ENCODE measurements around the gene UBE4B.
"Not testable (repeated sequence)": the region's sequence is repeated elsewhere in the genome, so short reads cannot be mapped to it uniquely, and the experiment has no call there.

GRCh38 chr1:10005248-10005647 lies 27.5 kb upstream of the UBE4B start:
- TF ChIP-seq KLF16 (CRISPR knock-in tag; IDR thresholded peaks at IDR 0.05); CREB1 (IDR thresholded peaks at IDR 0.05); CREB1 (CRISPR knock-in tag; IDR thresholded peaks at IDR 0.05); ZNF143 (CRISPR knock-in tag; IDR thresholded peaks at IDR 0.05); SUZ12 (IDR thresholded peaks at IDR 0.05; ENCODE audit: low read depth, low read length); PREB (CRISPR knock-in tag; IDR thresholded peaks at IDR 0.05); ZBTB21 (CRISPR knock-in tag; IDR thresholded peaks at IDR 0.05): not testable (repeated sequence)

Data from HepG2 (cell line).